ENCODE data around the gene GFM1. TPM values are rescaled to one million over a fixed set of nuclear protein-coding genes. Genes with fewer than 3 reads are reported as not detected.

Gene GFM1
- total and polyA plus RNA-seq, 2 experiments from 2014 or later = 39.8 to 53.2 TPM

- Histone ChIP-seq H3K4me3 (no peak overlapping the region), H3K4me1 (ENCODE audit: low read depth) (no peaks in the 10 kb centered on the region), H3K9me3 (ENCODE audit: low read depth) (no peaks in the 10 kb centered on the region), H3K27me3 (no peaks in the 10 kb centered on the region), H3K36me3 (no peaks in the 10 kb centered on the region), H3K27ac (no peak overlapping the region)
- TF ChIP-seq, protein P1, sequence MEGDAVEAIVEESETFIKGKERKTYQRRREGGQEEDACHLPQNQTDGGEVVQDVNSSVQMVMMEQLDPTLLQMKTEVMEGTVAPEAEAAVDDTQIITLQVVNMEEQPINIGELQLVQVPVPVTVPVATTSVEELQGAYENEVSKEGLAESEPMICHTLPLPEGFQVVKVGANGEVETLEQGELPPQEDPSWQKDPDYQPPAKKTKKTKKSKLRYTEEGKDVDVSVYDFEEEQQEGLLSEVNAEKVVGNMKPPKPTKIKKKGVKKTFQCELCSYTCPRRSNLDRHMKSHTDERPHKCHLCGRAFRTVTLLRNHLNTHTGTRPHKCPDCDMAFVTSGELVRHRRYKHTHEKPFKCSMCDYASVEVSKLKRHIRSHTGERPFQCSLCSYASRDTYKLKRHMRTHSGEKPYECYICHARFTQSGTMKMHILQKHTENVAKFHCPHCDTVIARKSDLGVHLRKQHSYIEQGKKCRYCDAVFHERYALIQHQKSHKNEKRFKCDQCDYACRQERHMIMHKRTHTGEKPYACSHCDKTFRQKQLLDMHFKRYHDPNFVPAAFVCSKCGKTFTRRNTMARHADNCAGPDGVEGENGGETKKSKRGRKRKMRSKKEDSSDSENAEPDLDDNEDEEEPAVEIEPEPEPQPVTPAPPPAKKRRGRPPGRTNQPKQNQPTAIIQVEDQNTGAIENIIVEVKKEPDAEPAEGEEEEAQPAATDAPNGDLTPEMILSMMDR (IDR thresholded peaks at IDR 0.05; ENCODE audit: low read depth, low read length) = no peak
- DNase-seq (ENCODE audit: low read depth in 1 of 2, low spot score in 1 of 2) = no peak
Measured at GRCh38 chr3:158717576-158717975, 73.2 kb downstream of the GFM1 start.

DNA sequence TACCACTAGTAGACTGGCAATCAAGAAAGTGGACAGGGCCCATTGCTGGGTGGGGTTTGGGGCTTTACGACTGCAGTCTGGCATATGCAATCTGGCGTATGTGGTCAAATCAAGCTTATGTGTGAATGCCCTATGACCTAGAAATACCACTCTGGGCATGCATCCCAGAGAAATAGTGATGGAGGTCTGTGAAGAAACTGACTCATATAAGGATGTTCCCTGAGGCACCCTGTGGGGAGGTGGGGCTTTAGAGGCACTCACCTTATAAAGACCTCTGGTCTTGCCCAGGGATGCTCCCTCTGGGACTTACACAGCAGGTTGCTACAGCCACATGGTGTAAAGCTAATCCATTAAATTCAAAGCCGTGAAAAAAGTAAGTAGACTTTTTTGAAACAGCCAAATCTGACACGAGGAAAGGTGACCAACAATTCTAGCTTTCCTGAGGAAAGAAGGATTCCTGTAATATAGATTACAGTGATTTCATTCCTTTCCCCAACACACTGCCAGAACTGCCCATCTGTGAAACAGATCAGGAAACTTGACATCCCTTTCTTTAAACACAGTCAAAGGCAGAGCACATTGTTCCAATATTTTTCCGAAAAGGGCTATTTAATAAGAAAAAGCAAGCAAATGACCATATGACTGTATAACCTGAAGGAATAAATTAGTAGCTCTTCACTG is 74.3 kb downstream of the GFM1 start:
- H3K27ac ChIP-seq = no peak overlapping the region
- TF ChIP-seq, protein P1 (IDR thresholded peaks at IDR 0.05; ENCODE audit: low read depth, low read length) = no peak
- peak in 1 of 2 donors; percentile 95 for DNase-seq (ENCODE audit: low read depth in 1 of 2, low spot score in 1 of 2)
- H3K9me3 ChIP-seq (ENCODE audit: low read depth) = no peaks in the 10 kb centered on the region
- no peaks in the 10 kb centered on the region for H3K4me1 ChIP-seq (ENCODE audit: low read depth)
- no peaks in the 10 kb centered on the region for H3K27me3 ChIP-seq
- H3K4me3 ChIP-seq = no peak overlapping the region
- H3K36me3 ChIP-seq = no peaks in the 10 kb centered on the region

- Histone ChIP-seq H3K4me1 (ENCODE audit: low read depth) (no peaks in the 10 kb centered on the region), H3K9me3 (ENCODE audit: low read depth) (no peaks in the 10 kb centered on the region), H3K27ac (no peak overlapping the region), H3K4me3 (no peak overlapping the region), H3K36me3 (no peaks in the 10 kb centered on the region), H3K27me3 (no peaks in the 10 kb centered on the region)
- no peak for DNase-seq (ENCODE audit: low read depth in 1 of 2, low spot score in 1 of 2)
- TF ChIP-seq, protein P1 (IDR thresholded peaks at IDR 0.05; ENCODE audit: low read depth, low read length) = no peak
Measured at GRCh38 chr3:158722108-158722507, 77.8 kb downstream of the GFM1 start.

GRCh38 chr3:158723991-158724390 is 79.7 kb downstream of the GFM1 start:
- no peaks in the 10 kb centered on the region for H3K36me3 ChIP-seq
- H3K27ac ChIP-seq = no peak overlapping the region
- H3K4me3 ChIP-seq = no peak overlapping the region
- no peak for DNase-seq (ENCODE audit: low read depth in 1 of 2, low spot score in 1 of 2)
- H3K4me1 ChIP-seq (ENCODE audit: low read depth) = no peaks in the 10 kb centered on the region
- H3K27me3 ChIP-seq = no peaks in the 10 kb centered on the region
- no peaks in the 10 kb centered on the region for H3K9me3 ChIP-seq (ENCODE audit: low read depth)
- TF ChIP-seq, protein P1 (IDR thresholded peaks at IDR 0.05; ENCODE audit: low read depth, low read length) = no peak

DNA sequence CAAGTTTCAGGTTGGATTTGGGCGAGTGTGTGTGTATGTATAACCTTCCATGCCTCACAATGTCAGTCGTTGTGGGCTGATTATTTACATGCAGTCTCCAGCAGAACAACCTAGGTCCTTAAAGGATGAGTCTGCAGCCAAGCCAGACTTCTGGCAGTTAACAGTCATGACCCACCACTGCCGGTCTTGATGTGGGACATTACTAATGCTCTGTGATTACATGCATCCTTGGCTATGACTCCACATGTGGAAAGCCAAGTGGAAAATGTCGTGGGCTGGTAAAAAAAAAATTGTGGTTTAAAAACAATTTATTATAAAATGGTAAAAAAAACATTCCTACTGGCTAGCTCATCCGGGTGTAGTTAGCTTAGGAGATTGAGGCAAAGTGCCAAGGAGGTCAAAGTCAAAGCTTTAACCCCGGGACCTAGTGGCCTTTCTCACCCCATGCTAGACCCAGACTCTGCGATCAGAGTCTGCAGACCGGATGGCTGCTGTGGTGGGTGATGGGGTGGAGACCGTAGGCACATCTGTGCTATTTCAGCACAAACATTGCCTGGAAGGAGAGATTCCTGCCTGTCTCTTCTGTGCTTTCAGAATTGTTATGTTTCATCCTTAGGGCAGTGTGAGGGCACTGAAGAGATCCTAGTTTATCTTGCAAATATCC is 81.2 kb downstream of the GFM1 start:
- Histone ChIP-seq H3K9me3 (ENCODE audit: low read depth) (no peaks in the 10 kb centered on the region), H3K27me3 (no peaks in the 10 kb centered on the region), H3K36me3 (no peaks in the 10 kb centered on the region), H3K27ac (no peak overlapping the region), H3K4me3 (no peak overlapping the region), H3K4me1 (ENCODE audit: low read depth) (no peaks in the 10 kb centered on the region)
- DNase-seq (ENCODE audit: low read depth in 1 of 2, low spot score in 1 of 2) = peak in 1 of 2 donors; percentile 97
- TF ChIP-seq, protein P1 (IDR thresholded peaks at IDR 0.05; ENCODE audit: low read depth, low read length) = no peak

Data from cardiac muscle cell (in vitro differentiated cells and primary cell).